Measurements from ENCODE around the gene ETFB. TPM values are rescaled to one million over a fixed set of nuclear protein-coding genes. Genes with fewer than 3 reads are reported as not detected.

Gene ETFB
- polyA plus RNA-seq, 1 donor = 50.3 TPM

- DNase-seq = no peak
Observed at GRCh38 chr19:51351266-51351990, 14.8 kb downstream of the ETFB start.

- no peak for DNase-seq
Observed at GRCh38 chr19:51347209-51347928, 18.8 kb downstream of the ETFB start.

GRCh38 chr19:51346742-51347141 is 19.4 kb downstream of the ETFB start:
- no peak for DNase-seq

- no peak for DNase-seq
Observed at GRCh38 chr19:51345076-51345620, 21.0 kb downstream of the ETFB start.

GRCh38 chr19:51342631-51343569 is 23.3 kb downstream of the ETFB start:
- DNase-seq = no peak

GRCh38 chr19:51341976-51342580 is 24.1 kb downstream of the ETFB start, which contains the start of gene VSIG10L:
Gene VSIG10L, minus strand, starts transcription at chr19:51342139. Its CDS starts 15 bp downstream, at chr19:51342124.
- no peak for DNase-seq

GRCh38 chr19:51341066-51341465 is 25.1 kb downstream of the ETFB start:
- no peak for DNase-seq

GRCh38 chr19:51339687-51340656 is 26.2 kb downstream of the ETFB start:
- peak; percentile 86 for DNase-seq

GRCh38 chr19:51339313-51339686 is 26.9 kb downstream of the ETFB start:
- DNase-seq = no peak

GRCh38 chr19:51338563-51339312 is 27.4 kb downstream of the ETFB start:
- peak; percentile 77 for DNase-seq

GRCh38 chr19:51337861-51338562 is 28.2 kb downstream of the ETFB start:
- no peak for DNase-seq

GRCh38 chr19:51337141-51337860 is 28.9 kb downstream of the ETFB start:
- no peak for DNase-seq

- DNase-seq = no peak
Observed at GRCh38 chr19:51333836-51334460, 32.2 kb downstream of the ETFB start.

GRCh38 chr19:51331716-51332115 is 34.5 kb downstream of the ETFB start:
- DNase-seq = no peak

- no peak for DNase-seq
Observed at GRCh38 chr19:51331193-51331592, 35.0 kb downstream of the ETFB start.

- DNase-seq = no peak
Observed at GRCh38 chr19:51330366-51330765, 35.8 kb downstream of the ETFB start.

- no peak for DNase-seq
Observed at GRCh38 chr19:51329411-51329810, 36.8 kb downstream of the ETFB start.

Data from hindlimb muscle (tissue), 1 donor.